NCI-H82 (cell line): Measurements from ENCODE around the gene ZNF232.
"Not testable (repeated sequence)": the region's sequence is repeated elsewhere in the genome, so short reads cannot be mapped to it uniquely, and the experiment has no call there.

Experiments
- DNase-seq: peaks from one replicate; lab custom pipeline; 2025; lab: John Stamatoyannopoulos, UW

ZNF232 gene

GRCh38 chr17:5097101-5097834 is 14.4 kb downstream of the ZNF232 start:
- DNase-seq, result peak; percentile 93

DNA sequence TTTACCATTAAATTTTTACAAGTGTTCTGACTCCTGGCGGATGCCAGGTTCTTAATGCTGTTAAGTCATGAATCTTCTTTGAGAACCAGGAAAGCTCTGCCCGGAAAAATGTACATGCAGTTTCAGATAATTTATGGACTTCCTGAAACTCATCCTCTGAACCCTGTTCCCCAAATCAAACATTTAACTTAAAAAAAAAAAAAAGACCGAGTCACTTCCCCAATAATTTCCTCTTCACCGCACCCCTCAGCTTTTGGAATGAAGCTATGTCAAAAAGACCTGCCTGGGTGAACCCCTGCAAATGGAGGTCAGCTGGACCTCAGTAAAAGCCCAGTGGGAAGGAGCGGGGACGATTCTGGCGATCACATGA is 15.0 kb downstream of the ZNF232 start:
- no peak for DNase-seq

DNA sequence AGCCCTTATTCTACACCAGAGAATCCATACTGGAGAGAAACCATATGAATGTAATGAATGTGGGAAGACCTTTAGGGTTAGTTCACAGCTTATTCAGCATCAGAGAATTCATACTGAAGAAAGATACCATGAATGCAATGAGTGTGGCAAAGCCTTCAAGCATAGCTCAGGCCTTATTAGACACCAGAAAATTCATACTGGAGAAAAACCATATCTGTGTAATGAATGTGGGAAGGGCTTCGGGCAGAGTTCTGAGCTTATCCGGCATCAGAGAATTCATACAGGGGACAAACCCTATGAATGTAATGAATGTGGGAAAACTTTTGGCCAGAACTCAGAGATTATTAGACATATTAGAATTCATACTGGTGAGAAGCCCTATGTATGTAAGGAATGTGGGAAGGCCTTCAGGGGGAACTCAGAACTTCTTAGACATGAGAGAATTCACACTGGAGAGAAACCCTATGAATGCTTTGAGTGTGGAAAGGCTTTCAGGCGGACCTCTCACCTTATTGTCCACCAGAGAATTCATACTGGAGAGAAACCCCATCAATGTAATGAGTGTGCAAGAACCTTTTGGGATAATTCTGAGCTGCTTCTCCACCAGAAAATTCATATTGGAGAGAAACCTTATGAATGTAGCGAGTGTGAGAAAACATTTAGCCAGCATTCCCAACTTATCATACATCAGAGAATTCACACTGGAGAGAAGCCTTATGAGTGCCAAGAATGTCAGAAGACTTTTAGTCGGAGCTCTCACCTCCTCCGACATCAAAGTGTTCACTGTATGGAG is 19.3 kb downstream of the ZNF232 start:
- no peak for DNase-seq

DNA sequence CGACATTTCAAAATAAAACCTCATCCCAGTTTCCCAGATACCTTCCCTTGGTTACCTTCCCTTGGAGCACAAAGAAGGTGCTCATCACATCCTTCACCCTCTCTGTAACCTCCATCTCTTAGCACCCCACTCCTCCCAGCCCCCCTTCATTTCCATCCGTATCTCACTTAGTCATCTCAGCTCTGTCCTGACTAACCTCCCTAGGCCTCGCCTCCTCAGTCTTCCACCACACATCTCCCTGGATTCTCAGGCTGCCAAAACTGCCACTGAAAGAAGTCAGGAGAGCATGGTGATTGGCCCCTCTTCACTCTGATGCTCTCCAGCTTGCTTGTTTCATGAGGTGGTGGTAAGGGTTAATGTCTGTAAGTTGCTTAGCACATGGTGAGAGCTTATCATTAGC is 31.1 kb downstream of the ZNF232 start:
- DNase-seq, result no peak

DNA sequence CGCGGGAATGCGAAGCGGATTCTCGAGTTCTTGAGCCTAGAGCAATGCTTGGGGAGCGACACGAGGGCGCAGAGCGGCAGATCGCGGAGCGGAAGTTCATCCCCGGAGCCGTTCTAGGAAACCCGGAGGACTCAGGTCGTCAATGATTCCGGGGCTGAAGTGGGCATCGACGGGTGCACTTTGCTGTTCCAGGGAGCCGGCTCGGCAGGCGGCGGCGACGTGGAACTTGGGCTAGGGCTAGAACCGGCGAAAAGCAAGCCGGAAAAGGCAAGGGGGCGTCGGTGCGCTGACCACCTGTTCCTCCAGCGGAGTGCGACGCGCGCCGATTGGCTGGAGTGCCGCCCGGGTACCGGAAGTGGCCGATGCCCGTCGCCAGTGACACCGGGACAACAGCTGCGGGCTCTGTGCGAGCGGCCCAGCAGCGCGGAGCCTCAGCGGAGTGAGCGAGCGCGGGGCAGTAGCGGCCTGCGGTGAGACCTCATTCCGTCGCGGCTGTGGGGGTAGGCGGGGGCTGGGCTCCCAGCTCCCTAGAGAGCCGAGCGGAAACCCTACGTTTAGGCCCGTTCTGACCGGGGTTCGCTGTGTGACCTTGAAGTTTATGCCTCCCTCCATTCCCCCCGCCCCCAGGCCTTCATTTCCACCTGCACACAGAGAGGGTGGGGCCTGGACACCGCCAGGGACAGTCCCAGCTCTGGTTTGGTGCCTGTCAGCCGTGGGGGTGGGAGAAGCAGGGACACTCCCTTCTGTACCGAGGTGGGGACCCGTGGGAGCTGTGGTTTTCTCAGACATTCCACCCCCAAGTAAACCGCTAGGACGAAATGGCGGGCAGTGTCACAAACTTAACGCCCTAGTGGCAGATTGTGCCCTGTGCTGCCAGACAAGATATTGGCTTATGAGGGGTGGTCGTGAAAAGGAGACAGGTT is 33.3 kb downstream of the ZNF232 start, which contains the start of gene ZFP3:
Gene ZFP3 (plus strand): TSS at position 362 of the 923 bp plus-strand sequence. CDS start 13,038 bp downstream, outside the sequence.
- DNase-seq, result peak; percentile 96

DNA sequence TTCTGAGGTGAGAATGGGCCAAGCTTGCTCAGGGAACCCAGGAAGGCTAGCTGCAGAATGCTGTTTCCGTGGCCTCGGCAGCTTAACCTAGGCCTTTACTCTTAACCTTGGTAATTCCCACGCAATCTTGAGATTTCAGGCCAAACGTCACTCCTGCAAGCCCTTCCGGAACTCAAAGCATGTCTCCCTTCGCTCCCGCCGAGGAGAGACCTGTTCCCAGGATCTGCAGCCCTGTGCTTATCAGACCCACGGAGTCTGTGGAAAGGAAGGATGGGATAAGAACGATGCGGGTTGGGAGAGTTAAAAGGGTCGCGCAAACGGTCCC is 33.9 kb downstream of the ZNF232 start:
- DNase-seq, result no peak

GRCh38 chr17:5077275-5077674 is 34.4 kb downstream of the ZNF232 start:
- not testable (repeated sequence) for DNase-seq

DNA sequence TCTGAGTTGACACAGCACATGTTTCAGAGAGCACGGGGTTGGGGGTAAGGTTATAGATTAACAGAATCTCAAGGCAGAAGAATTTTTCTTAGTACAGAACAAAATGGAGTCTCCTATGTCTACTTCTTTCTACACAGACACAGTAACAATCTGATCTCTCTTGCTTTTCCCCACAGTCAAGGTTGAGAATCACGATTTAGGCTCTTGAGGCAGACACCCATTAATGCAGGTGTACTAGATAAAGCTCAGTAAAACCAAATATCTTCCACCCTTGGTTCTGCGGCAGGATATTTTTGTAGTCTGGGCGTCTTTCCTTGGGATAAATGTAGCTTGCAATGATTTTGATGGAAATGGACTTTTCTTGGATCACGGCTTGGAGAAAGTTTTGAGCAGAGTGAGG is 36.2 kb downstream of the ZNF232 start:
- not testable (repeated sequence) for DNase-seq

- no peak for DNase-seq
Observed at GRCh38 chr17:5069724-5070123, 42.0 kb downstream of the ZNF232 start.

- DNase-seq, result no peak
Observed at GRCh38 chr17:5068236-5068635, 43.4 kb downstream of the ZNF232 start.

DNA sequence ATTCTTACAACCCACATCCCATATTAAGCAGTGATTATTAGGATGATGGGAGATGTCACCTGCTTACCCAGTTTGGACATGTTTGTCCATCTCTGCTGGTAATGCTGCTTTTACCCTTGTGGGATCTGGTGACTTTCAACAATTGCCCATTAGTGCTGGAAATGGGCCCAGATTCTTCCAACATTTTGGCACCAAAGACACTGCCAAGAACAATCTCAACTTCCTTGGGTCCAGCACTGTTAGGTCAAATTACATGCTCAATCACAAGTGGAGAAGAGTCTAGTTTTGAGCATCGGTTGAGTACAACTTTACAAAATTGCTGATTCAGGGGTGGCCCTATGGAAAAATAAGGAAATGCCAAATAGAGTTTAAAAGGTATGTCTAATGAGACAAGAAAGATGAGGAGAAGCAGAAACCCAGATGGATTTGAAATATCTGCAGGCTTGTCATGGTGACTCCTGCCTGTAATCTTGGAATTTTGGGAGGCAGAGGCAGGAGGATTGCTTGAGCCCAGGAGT is 46.4 kb downstream of the ZNF232 start:
- DNase-seq, result no peak
